SK-N-SH treated with all-trans-retinoic acid at 6 μM for 48 hours (cell line): ENCODE data around the gene MYH14.

Source experiments
- ATAC-seq: fragments of 200-7000 bp; cut with Tn5 transposase; 3 replicates; pipeline ENCODE4 v1.9.1; 2020; ENCODE audit warnings: mild to moderate bottlenecking, moderate library complexity
- BACH2 ChIP-seq: fragments of 250-450 bp; sonication (Bioruptor Pico); IDR thresholded peaks from 2 replicates; pipeline ENCODE4 v1.9.0; 2021; ENCODE audit warnings: mild to moderate bottlenecking, borderline replicate concordance
- CSDC2 ChIP-seq: fragments of 250-450 bp; sonication (Bioruptor Pico); IDR thresholded peaks from 2 replicates; pipeline ENCODE4 v1.5.0; 2020; ENCODE audit warnings: mild to moderate bottlenecking, moderate library complexity
- ESRRG ChIP-seq: fragments of 250-450 bp; sonication (Bioruptor Pico); IDR thresholded peaks from 2 replicates; pipeline ENCODE4 v1.6.1; 2021; ENCODE audit warnings: mild to moderate bottlenecking
- GLIS3 ChIP-seq: fragments of 250-450 bp; sonication (Bioruptor Pico); IDR thresholded peaks from 2 replicates; pipeline ENCODE4 v1.5.0; 2020; ENCODE audit warnings: mild to moderate bottlenecking, moderate library complexity
- ISL1 ChIP-seq: fragments of 250-450 bp; sonication (Bioruptor Pico); IDR thresholded peaks from 2 replicates; pipeline ENCODE4 v2.1.2; 2022; ENCODE audit warnings: mild to moderate bottlenecking, moderate library complexity
- OSR1 ChIP-seq: fragments of 250-450 bp; sonication (Bioruptor Pico); IDR thresholded peaks from 2 replicates; pipeline ENCODE4 v1.8.0; 2022; ENCODE audit warnings: moderate library complexity, mild to moderate bottlenecking, inconsistent platforms
- PPARA ChIP-seq: fragments of 250-450 bp; sonication (Bioruptor Pico); IDR thresholded peaks from 2 replicates; pipeline ENCODE4 v1.5.0; 2020; ENCODE audit warnings: mild to moderate bottlenecking, borderline replicate concordance
- RARB ChIP-seq: fragments of 250-450 bp; sonication (Bioruptor Pico); IDR thresholded peaks from 2 replicates; pipeline ENCODE4 v1.8.0; 2021; ENCODE audit warnings: mild to moderate bottlenecking, moderate library complexity
- SNAI2 ChIP-seq: fragments of 250-450 bp; sonication (Bioruptor Pico); IDR thresholded peaks from 2 replicates; pipeline ENCODE4 v1.5.0; 2020; ENCODE audit warnings: mild to moderate bottlenecking, moderate library complexity
- TCF4 ChIP-seq: fragments of 250-450 bp; sonication (Bioruptor Pico); IDR thresholded peaks from 2 replicates; pipeline ENCODE4 v1.8.0; 2021; ENCODE audit warnings: mild to moderate bottlenecking, moderate library complexity, borderline replicate concordance
- TOX ChIP-seq: fragments of 250-450 bp; sonication (Bioruptor Pico); IDR thresholded peaks from 2 replicates; pipeline ENCODE4 v1.8.0; 2021; ENCODE audit warnings: mild to moderate bottlenecking, moderate library complexity, borderline replicate concordance
- ZC3H10 ChIP-seq: fragments of 250-450 bp; sonication (Bioruptor Pico); IDR thresholded peaks from 2 replicates; pipeline ENCODE4 v1.5.1; 2021; ENCODE audit warnings: mild to moderate bottlenecking, moderate library complexity
- ZFP3 ChIP-seq: fragments of 250-450 bp; sonication (Bioruptor Pico); IDR thresholded peaks from 2 replicates; pipeline ENCODE4 v1.5.0; 2020; ENCODE audit warnings: mild to moderate bottlenecking, moderate library complexity
- ZFP30 ChIP-seq: fragments of 450-650 bp; formaldehyde crosslinking; IDR thresholded peaks from 2 replicates; pipeline ENCODE4 v1.5.0; 2022; ENCODE audit warnings: mild to moderate bottlenecking, moderate library complexity
- ZNF565 ChIP-seq: fragments of 450-650 bp; formaldehyde crosslinking; conservative IDR thresholded peaks from 2 replicates; pipeline ENCODE4 v1.5.0; 2020; ENCODE audit warnings: low read depth, mild to moderate bottlenecking, moderate library complexity
- ZNF70 ChIP-seq: fragments of 450-650 bp; formaldehyde crosslinking; IDR thresholded peaks from 2 replicates; pipeline ENCODE4 v1.5.0; 2020; ENCODE audit warnings: mild to moderate bottlenecking, moderate library complexity
- ZNF8 ChIP-seq: fragments of 450-650 bp; formaldehyde crosslinking; IDR thresholded peaks from 2 replicates; pipeline ENCODE4 v1.5.0; 2020; ENCODE audit warnings: mild to moderate bottlenecking, moderate library complexity
- TF ChIP-seq, protein P1 (sequence below): fragments of 250-450 bp; sonication (Bioruptor Pico); IDR thresholded peaks from 2 replicates; pipeline ENCODE4 v1.5.1; 2021; ENCODE audit warnings: mild to moderate bottlenecking, moderate library complexity
- TF ChIP-seq, protein P2 (sequence below): fragments of 250-450 bp; sonication (Bioruptor Pico); IDR thresholded peaks from 2 replicates; pipeline ENCODE4 v1.8.0; 2021; ENCODE audit warnings: low read depth, mild to moderate bottlenecking, moderate library complexity, borderline replicate concordance
- TF ChIP-seq, protein P3 (sequence below): fragments of 250-450 bp; sonication (Bioruptor Pico); IDR thresholded peaks from 2 replicates; pipeline ENCODE4 v1.5.0; 2020; ENCODE audit warnings: mild to moderate bottlenecking, moderate library complexity

The MYH14 gene

DNA sequence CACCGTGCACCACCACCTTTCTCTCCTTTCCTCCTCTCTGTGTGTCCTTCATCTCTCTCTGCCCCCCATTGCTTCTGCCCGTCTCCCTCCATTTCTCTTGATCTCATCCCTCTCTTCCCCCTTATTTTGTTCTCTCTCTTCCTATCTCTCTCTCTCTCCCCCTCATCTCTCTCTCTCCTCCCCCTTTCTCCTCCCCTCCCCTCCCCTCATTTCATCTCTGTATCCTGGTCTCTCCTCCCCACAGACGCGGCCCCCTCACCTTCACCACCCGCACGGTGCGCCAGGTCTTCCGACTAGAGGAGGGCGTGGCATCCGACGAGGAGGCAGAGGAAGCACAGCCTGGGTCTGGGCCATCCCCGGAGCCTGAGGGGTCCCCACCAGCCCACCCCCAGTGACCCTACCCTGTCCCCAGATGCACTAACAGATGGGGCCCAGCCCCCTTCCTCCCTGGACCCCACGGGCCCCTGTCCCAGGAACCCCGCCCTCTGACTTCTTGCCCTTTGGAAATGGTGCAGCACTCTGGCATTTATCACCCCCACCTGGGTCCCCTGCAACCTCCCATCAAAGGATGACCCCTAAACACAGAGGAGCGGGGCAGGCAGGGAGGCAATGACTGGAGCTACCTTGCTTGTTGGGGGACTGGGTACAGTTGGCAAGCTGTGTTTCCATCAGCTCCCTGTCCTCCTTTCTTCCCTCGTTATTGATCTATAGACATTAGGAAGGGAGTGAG, 106.1 kb downstream of the MYH14 start:
- no peak for ATAC-seq
- TF ChIP-seq SNAI2 (CRISPR knock-in tag) (no peak), TCF4 (CRISPR knock-in tag) (no peak), ZNF8 (no peak), ZNF565 (CRISPR knock-in tag) (no peak), TOX (no peak), GLIS3 (CRISPR knock-in tag) (no peak), BACH2 (CRISPR knock-in tag) (no peak), OSR1 (CRISPR knock-in tag) (no peak), RARB (CRISPR knock-in tag) (no peak), ZC3H10 (CRISPR knock-in tag) (no peak), ZFP3 (no peak), CSDC2 (CRISPR knock-in tag) (no peak)
- TF ChIP-seq, protein P1, sequence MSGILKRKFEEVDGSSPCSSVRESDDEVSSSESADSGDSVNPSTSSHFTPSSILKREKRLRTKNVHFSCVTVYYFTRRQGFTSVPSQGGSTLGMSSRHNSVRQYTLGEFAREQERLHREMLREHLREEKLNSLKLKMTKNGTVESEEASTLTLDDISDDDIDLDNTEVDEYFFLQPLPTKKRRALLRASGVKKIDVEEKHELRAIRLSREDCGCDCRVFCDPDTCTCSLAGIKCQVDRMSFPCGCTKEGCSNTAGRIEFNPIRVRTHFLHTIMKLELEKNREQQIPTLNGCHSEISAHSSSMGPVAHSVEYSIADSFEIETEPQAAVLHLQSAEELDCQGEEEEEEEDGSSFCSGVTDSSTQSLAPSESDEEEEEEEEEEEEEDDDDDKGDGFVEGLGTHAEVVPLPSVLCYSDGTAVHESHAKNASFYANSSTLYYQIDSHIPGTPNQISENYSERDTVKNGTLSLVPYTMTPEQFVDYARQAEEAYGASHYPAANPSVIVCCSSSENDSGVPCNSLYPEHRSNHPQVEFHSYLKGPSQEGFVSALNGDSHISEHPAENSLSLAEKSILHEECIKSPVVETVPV = no peak
- TF ChIP-seq, protein P2, sequence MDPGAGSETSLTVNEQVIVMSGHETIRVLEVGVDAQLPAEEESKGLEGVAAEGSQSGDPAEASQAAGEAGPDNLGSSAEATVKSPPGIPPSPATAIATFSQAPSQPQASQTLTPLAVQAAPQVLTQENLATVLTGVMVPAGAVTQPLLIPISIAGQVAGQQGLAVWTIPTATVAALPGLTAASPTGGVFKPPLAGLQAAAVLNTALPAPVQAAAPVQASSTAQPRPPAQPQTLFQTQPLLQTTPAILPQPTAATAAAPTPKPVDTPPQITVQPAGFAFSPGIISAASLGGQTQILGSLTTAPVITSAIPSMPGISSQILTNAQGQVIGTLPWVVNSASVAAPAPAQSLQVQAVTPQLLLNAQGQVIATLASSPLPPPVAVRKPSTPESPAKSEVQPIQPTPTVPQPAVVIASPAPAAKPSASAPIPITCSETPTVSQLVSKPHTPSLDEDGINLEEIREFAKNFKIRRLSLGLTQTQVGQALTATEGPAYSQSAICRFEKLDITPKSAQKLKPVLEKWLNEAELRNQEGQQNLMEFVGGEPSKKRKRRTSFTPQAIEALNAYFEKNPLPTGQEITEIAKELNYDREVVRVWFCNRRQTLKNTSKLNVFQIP (CRISPR knock-in tag) = no peak

DNA sequence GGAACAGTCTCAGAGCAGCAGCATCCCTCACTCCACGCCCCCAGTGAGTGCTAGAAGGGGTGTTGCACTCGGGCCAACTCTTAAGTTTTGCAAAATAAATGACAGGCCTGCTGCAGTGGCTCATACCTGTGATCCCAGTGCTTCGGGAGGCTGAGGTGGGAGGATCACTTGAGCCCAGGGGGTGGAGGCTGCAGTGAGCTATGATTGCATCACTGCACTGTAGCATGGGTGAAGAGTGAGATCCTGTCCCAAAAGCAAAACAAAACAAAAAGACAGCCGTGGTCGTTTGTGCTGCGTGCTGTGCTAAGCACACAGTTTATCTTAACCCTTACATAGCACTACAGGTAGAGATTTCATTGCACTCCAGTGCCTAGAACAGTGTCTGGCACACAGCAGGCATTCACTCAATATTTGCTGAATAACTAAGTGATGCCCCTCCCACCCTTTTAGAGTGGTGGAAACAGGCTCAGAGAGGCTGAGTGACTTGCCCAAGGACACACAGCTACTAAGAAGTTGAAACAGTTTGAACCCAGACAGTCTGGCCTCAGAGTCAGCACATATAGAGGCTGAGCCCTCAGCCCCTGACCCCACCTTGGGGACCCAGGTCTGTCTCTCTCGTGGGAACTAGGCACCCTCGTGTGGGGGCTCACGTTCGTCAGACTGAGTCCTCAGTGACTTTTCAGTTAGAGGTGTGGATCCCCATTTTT, 107.5 kb downstream of the MYH14 start:
- TF ChIP-seq PPARA (no peak), ZNF70 (CRISPR knock-in tag) (no peak), CSDC2 (CRISPR knock-in tag) (no peak), ZFP3 (no peak), RARB (CRISPR knock-in tag) (no peak), ESRRG (no peak), ZC3H10 (CRISPR knock-in tag) (no peak), ZFP30 (CRISPR knock-in tag) (no peak), SNAI2 (CRISPR knock-in tag) (no peak), GLIS3 (CRISPR knock-in tag) (no peak), BACH2 (CRISPR knock-in tag) (no peak), ZNF8 (no peak), ISL1 (CRISPR knock-in tag) (no peak), OSR1 (CRISPR knock-in tag) (no peak)
- TF ChIP-seq, protein P2 (CRISPR knock-in tag) = no peak
- TF ChIP-seq, protein P1 = no peak
- TF ChIP-seq, protein P3, sequence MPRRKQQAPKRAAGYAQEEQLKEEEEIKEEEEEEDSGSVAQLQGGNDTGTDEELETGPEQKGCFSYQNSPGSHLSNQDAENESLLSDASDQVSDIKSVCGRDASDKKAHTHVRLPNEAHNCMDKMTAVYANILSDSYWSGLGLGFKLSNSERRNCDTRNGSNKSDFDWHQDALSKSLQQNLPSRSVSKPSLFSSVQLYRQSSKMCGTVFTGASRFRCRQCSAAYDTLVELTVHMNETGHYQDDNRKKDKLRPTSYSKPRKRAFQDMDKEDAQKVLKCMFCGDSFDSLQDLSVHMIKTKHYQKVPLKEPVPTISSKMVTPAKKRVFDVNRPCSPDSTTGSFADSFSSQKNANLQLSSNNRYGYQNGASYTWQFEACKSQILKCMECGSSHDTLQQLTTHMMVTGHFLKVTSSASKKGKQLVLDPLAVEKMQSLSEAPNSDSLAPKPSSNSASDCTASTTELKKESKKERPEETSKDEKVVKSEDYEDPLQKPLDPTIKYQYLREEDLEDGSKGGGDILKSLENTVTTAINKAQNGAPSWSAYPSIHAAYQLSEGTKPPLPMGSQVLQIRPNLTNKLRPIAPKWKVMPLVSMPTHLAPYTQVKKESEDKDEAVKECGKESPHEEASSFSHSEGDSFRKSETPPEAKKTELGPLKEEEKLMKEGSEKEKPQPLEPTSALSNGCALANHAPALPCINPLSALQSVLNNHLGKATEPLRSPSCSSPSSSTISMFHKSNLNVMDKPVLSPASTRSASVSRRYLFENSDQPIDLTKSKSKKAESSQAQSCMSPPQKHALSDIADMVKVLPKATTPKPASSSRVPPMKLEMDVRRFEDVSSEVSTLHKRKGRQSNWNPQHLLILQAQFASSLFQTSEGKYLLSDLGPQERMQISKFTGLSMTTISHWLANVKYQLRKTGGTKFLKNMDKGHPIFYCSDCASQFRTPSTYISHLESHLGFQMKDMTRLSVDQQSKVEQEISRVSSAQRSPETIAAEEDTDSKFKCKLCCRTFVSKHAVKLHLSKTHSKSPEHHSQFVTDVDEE = no peak
- ATAC-seq = no peak
